Caco-2 (cell line): ENCODE results near the gene VCAN. TPM values are rescaled to one million over a fixed set of nuclear protein-coding genes. Genes with fewer than 3 reads are reported as not detected.

Experiments
- BruUV-seq: library from RNA; stranded (reverse); fragments of 400-500 nt; replicated peaks from 2 replicates; lab custom pipeline; 2021; lab: Mats Ljungman, UMichigan
- CTCF ChIA-PET: fragments of 300-600 bp; sonication (Branson Sonifier 250); formaldehyde crosslinking; loops from one replicate; lab custom pipeline; 2022; ENCODE audit warnings: antibody characterized with exemption; lab: Charles Lee
- POLR2A ChIA-PET: fragments of 300-600 bp; sonication (Branson Sonifier 250); formaldehyde crosslinking; loops from one replicate; lab custom pipeline; 2022; ENCODE audit warnings: antibody characterized with exemption; lab: Charles Lee
- DNase-seq, 2 experiments: peaks; one replicate each; pipeline versions ENCODE4 v3.0.0 to v3.0.0-alpha.2; 2020 to 2022
- H3K27me3 ChIP-seq: replicated peaks from 2 replicates; pipeline ENCODE4 v1.6.0; 2011; ENCODE audit warnings: low read length; ENCODE audit not compliant: control insufficient read depth, insufficient read depth
- H3K36me3 ChIP-seq: 2 replicates; pipeline ENCODE4 v1.5.1; 2011; ENCODE audit warnings: low read length; ENCODE audit not compliant: control insufficient read depth, insufficient read depth
- H3K4me1 ChIP-seq: fragments of 250-450 bp; sonication (Bioruptor Pico); 2 replicates; pipeline ENCODE4 v1.5.1; 2020; ENCODE audit warnings: mild to moderate bottlenecking
- H3K4me3 ChIP-seq: 2 replicates; pipeline ENCODE4 v1.5.1; 2011; ENCODE audit warnings: low read depth, mild to moderate bottlenecking, control low read depth, low read length
- H3K9me3 ChIP-seq: fragments of 250-450 bp; sonication (Bioruptor Pico); 2 replicates; pipeline ENCODE4 v1.5.1; 2020; ENCODE audit warnings: mild to moderate bottlenecking, moderate library complexity
- H3K27ac Mint-ChIP-seq: one replicate; pipeline ENCODE4 v1.8.0; 2022; ENCODE audit warnings: mixed read lengths; ENCODE audit not compliant: unreplicated experiment
- H3K27me3 Mint-ChIP-seq: one replicate; pipeline ENCODE4 v1.8.0; 2022; ENCODE audit warnings: mixed read lengths; ENCODE audit not compliant: insufficient read depth, unreplicated experiment
- H3K36me3 Mint-ChIP-seq: one replicate; pipeline ENCODE4 v1.8.0; 2022; ENCODE audit warnings: mild to moderate bottlenecking, mixed read lengths; ENCODE audit not compliant: insufficient read depth, unreplicated experiment
- H3K4me1 Mint-ChIP-seq: one replicate; pipeline ENCODE4 v1.8.0; 2022; ENCODE audit warnings: low read depth, mixed read lengths; ENCODE audit not compliant: unreplicated experiment
- H3K4me3 Mint-ChIP-seq: one replicate; pipeline ENCODE4 v1.8.0; 2022; ENCODE audit warnings: mild to moderate bottlenecking, moderate library complexity, mixed read lengths; ENCODE audit not compliant: unreplicated experiment
- H3K9me3 Mint-ChIP-seq: one replicate; pipeline ENCODE4 v1.8.0; 2022; ENCODE audit warnings: mixed read lengths; ENCODE audit not compliant: unreplicated experiment
- intact Hi-C: fragments of 100-400 bp; cut with micrococcal nuclease; formaldehyde crosslinking; loops from one replicate; pipeline ENCODE4 v1.10.0; 2022; ENCODE audit not compliant: unreplicated experiment
- total RNA-seq: library from RNA; stranded (reverse); gene quantifications from 2 replicates; pipeline ENCODE4 v1.2.3, GENCODE V29; 2022
- TF ChIP-seq, protein P1 (sequence below), 2 experiments: fragments of 200-600 bp in 1 of 2; IDR thresholded peaks; 1 replicate in 1 of 2; 2 replicates in 1 of 2; pipeline versions ENCODE4 v1.5.1 to v1.8.0; 2011 to 2022; ENCODE audit warnings: antibody characterized with exemption in 1 of 2, control low read depth in 1 of 2, inconsistent platforms in 1 of 2, low read depth in 1 of 2, low read length in 1 of 2, mild to moderate bottlenecking in 1 of 2, moderate library complexity in 1 of 2; ENCODE audit not compliant: insufficient read depth in 1 of 2, severe bottlenecking in 1 of 2, unreplicated experiment in 1 of 2

VCAN gene
- total RNA-seq, 1 experiment from 2014 or later = 27.4 TPM

DNA sequence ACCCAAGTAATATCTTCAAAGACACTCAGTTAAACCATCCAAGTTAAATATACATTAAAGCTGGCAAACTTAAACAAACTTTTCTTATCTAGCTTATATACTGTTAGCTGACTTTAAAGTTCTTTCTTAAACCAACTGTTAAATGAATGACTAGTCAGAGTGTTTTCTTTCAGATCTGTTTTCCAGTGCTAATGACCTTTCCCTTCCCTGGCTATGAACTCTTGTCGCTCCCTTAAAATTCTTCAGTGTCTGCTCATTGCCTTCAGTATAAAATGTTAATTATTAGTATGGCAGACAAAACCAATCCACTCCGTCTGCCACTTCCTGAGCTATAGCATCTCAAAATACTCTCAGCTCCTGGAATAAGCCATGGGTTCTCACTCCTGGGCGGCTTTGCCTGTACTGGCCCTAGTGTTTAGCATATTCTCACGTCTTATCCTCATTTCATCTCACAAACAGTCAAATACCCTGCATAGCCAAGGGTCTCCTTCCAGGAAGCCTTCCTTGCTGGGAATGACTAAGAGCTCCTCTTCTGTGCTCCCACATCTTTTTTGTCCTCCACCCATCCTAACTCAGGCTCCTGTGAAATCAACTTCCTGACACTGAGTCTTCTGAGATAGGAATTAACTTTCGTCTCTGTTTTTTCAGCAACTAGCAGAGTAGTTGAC is 87.7 kb downstream of the VCAN start:
- Mint-ChIP-seq H3K4me1 (peaks cover 31% of the 10 kb centered on the region), H3K36me3 (no peaks in the 10 kb centered on the region), H3K4me3 (peak overlapping the region; percentile 65)

DNA sequence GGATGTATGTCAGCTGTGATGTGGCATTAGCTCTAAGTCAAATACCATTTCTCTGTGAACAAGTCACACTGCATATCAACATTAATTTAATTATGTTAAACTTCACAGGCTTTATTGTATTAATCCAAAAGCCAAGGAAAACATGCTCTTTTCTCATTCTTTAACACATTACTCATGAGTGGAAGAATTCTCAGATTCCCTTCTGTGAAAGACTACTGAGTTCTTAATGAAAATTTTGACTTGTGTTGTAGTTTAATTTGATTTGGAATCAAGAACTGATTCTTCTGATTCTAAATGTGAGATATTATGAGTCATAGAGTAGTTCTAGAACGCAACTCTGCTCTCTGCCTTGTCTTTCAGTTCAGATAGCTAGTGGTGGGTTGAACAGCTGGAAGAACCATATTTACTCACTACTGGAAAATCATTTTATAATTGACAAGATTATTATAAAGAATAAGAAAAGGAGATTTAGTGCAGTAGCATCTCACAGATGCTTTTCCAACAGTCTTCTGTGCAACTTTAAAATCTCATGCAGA is 90.6 kb downstream of the VCAN start:
- ChIA-PET POLR2A (no interaction called here), CTCF (no interaction called here)
- H3K4me3 Mint-ChIP-seq = no peak overlapping the region
- no peaks in the 10 kb centered on the region for H3K27me3 Mint-ChIP-seq
- no TSS peak for BruUV-seq
- TF ChIP-seq, protein P1, sequence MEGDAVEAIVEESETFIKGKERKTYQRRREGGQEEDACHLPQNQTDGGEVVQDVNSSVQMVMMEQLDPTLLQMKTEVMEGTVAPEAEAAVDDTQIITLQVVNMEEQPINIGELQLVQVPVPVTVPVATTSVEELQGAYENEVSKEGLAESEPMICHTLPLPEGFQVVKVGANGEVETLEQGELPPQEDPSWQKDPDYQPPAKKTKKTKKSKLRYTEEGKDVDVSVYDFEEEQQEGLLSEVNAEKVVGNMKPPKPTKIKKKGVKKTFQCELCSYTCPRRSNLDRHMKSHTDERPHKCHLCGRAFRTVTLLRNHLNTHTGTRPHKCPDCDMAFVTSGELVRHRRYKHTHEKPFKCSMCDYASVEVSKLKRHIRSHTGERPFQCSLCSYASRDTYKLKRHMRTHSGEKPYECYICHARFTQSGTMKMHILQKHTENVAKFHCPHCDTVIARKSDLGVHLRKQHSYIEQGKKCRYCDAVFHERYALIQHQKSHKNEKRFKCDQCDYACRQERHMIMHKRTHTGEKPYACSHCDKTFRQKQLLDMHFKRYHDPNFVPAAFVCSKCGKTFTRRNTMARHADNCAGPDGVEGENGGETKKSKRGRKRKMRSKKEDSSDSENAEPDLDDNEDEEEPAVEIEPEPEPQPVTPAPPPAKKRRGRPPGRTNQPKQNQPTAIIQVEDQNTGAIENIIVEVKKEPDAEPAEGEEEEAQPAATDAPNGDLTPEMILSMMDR (IDR thresholded peaks at IDR 0.05; ENCODE audit: insufficient read depth in 1 of 2, low read depth in 1 of 2, low read length in 1 of 2, severe bottlenecking in 1 of 2, unreplicated experiment in 1 of 2) = no peak
- intact Hi-C loops = loop anchor here (2.0 to 10.0 kb wide), 7 partner anchors 35 to 855 kb away; partner anchors contain the start of genes TMEM167A and XRCC4
- DNase-seq = no peak
- no peak overlapping the region for H3K4me3 ChIP-seq
- H3K36me3 ChIP-seq = no peaks in the 10 kb centered on the region
- no peaks in the 10 kb centered on the region for H3K9me3 ChIP-seq
- H3K4me1 Mint-ChIP-seq = peaks cover 28% of the 10 kb centered on the region
- peaks cover 42% of the 10 kb centered on the region for H3K4me1 ChIP-seq
- no peaks in the 10 kb centered on the region for H3K9me3 Mint-ChIP-seq
- H3K36me3 Mint-ChIP-seq = peaks cover 14% of the 10 kb centered on the region
- H3K27ac Mint-ChIP-seq = no peak overlapping the region
- H3K27me3 ChIP-seq = no peaks in the 10 kb centered on the region

More for the DNA sequence above, 87.7 kb downstream of the VCAN start:
- Mint-ChIP-seq H3K9me3 (no peaks in the 10 kb centered on the region), H3K27ac (no peak overlapping the region), H3K27me3 (no peaks in the 10 kb centered on the region)
- H3K36me3 ChIP-seq = no peaks in the 10 kb centered on the region
- intact Hi-C loops = loop anchor here (1.0 kb wide), 1 partner anchor 1172 kb away; no protein-coding TSS in a partner anchor
- H3K4me3 ChIP-seq = no peak overlapping the region
- DNase-seq = peak; percentile 12 to 30
- TF ChIP-seq, protein P1 (IDR thresholded peaks at IDR 0.05; ENCODE audit: insufficient read depth in 1 of 2, low read depth in 1 of 2, low read length in 1 of 2, severe bottlenecking in 1 of 2, unreplicated experiment in 1 of 2) = no peak
- no peaks in the 10 kb centered on the region for H3K27me3 ChIP-seq
- POLR2A ChIA-PET = interaction anchor here (0.6 to 0.8 kb wide), 2 partner anchors 84 to 1240 kb away, joined by 3 to 4 read pairs; no protein-coding TSS in a partner anchor
- H3K9me3 ChIP-seq = no peaks in the 10 kb centered on the region
- CTCF ChIA-PET = no interaction called here
- no TSS peak for BruUV-seq
- H3K4me1 ChIP-seq = peaks cover 42% of the 10 kb centered on the region

DNA sequence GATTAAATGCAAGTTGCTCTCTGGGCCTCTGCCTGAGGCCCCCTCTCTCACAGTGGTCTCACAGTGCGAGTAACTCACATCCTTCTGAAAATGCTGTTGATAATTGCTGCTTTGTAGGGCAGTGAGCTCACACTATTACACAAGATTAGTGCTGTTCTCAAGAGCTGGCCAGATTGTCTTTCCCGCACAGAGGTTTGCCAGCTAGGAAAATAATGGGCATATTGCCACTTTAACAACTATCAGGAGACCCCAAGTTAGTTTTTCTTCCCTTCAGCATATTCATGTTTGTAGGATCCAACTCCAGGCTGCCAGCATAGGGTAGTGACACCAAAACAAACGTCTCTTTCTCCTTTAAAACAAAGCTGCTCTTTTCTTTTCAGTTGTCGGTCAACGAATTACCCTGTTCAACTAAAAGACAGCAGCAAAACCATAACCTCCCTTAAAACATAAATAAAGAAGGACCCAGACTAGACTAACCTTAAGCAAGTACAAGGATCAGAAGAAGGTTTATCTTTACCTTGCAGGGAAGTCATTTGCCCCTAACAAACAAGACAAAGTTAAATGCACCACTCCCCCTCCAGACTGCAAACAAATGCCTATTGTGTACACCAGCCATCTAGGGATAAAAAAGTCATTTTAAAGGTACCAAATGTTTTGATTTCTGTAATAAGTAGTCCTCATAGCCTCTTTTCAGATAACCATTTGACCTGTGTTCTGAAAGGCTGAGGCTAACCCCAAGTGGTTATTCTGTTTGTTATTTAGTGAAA is 91.4 kb downstream of the VCAN start:
- H3K4me3 ChIP-seq = no peak overlapping the region
- Mint-ChIP-seq H3K4me3 (peak overlapping the region; percentile 52), H3K27me3 (no peaks in the 10 kb centered on the region), H3K27ac (peak overlapping the region; percentile 75), H3K9me3 (no peaks in the 10 kb centered on the region), H3K36me3 (peaks cover 14% of the 10 kb centered on the region), H3K4me1 (peaks cover 25% of the 10 kb centered on the region)
- BruUV-seq = no TSS peak
- ChIA-PET CTCF (interaction anchor here (0.6 to 1.0 kb wide), 3 partner anchors 87 to 298 kb away, joined by 3 read pairs; no protein-coding TSS in a partner anchor), POLR2A (interaction anchor here (1.3 kb wide), 1 partner anchor 485 kb away, joined by 3 read pairs; the partner anchor contains the start of gene XRCC4)
- intact Hi-C loops = loop anchor here (1.0 to 10.0 kb wide), 11 partner anchors 14 to 1176 kb away; partner anchors contain the start of genes TMEM167A and XRCC4
- TF ChIP-seq, protein P1 (IDR thresholded peaks at IDR 0.05; ENCODE audit: insufficient read depth in 1 of 2, low read depth in 1 of 2, low read length in 1 of 2, severe bottlenecking in 1 of 2, unreplicated experiment in 1 of 2) = no peak
- DNase-seq = peak; percentile 37 to 44
- no peaks in the 10 kb centered on the region for H3K9me3 ChIP-seq
- H3K36me3 ChIP-seq = no peaks in the 10 kb centered on the region
- no peaks in the 10 kb centered on the region for H3K27me3 ChIP-seq
- peaks cover 38% of the 10 kb centered on the region for H3K4me1 ChIP-seq
